Stomach smooth muscle (tissue), 2 donors: ENCODE data around the gene FILIP1.

Experiments used
- H3K27ac ChIP-seq: one replicate; pipeline ENCODE4 v1.7.0; 2013; ENCODE audit warnings: mild to moderate bottlenecking, low read length, inconsistent platforms
- H3K27me3 ChIP-seq, 2 donors: one replicate each; pipeline ENCODE4 v1.7.0; 2013; ENCODE audit warnings: low read length in 2 of 2; ENCODE audit not compliant: insufficient read depth in 2 of 2, control insufficient read depth in 1 of 2
- H3K36me3 ChIP-seq, 2 donors: one replicate each; pipeline ENCODE4 v1.7.0; 2013; ENCODE audit warnings: low read length in 2 of 2; ENCODE audit not compliant: control insufficient read depth in 2 of 2, insufficient read depth in 2 of 2
- H3K4me1 ChIP-seq: one replicate; pipeline ENCODE4 v1.7.0; 2013; ENCODE audit warnings: low read length; ENCODE audit not compliant: control insufficient read depth, insufficient read depth
- H3K4me3 ChIP-seq, 2 donors: one replicate each; pipeline ENCODE4 v1.7.0; 2013; ENCODE audit warnings: low read length in 2 of 2
- H3K9ac ChIP-seq, 2 donors: one replicate each; pipeline ENCODE4 v1.7.0; 2013; ENCODE audit warnings: low read length in 2 of 2, mild to moderate bottlenecking in 1 of 2
- H3K9me3 ChIP-seq, 2 donors: one replicate each; pipeline ENCODE4 v1.7.0; 2013; ENCODE audit warnings: low read length in 2 of 2; ENCODE audit not compliant: control insufficient read depth in 2 of 2
- donor health status: healthy.
- donor health status: Pancreatic carcinoma.

FILIP1 gene

DNA sequence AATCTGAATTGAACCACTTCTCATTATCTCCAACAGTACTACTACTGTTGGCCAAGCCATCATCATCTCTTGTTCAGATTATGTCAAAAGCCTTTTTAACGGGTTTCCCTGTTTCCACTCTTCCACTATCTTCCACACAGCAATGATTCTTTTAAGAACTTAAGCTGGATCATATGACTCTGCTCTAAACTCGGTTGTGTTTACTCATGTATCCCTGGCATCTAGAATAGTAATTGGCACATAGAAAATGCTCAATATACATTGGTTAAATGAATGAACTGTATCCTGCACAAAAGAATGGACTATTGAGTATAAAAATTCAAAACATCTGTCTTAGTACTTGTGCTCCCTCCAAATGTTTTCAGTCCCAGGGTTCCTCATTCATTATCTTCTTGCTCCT is 247.2 kb downstream of the FILIP1 start:
- H3K9ac ChIP-seq: no peak overlapping the region
- no peak overlapping the region for H3K4me3 ChIP-seq
- no peak overlapping the region for H3K27ac ChIP-seq
- peaks cover 6% of the 10 kb centered on the region for H3K4me1 ChIP-seq
- H3K9me3 ChIP-seq: no peaks in the 10 kb centered on the region
- no peaks in the 10 kb centered on the region for H3K27me3 ChIP-seq
- no peaks in the 10 kb centered on the region for H3K36me3 ChIP-seq

DNA sequence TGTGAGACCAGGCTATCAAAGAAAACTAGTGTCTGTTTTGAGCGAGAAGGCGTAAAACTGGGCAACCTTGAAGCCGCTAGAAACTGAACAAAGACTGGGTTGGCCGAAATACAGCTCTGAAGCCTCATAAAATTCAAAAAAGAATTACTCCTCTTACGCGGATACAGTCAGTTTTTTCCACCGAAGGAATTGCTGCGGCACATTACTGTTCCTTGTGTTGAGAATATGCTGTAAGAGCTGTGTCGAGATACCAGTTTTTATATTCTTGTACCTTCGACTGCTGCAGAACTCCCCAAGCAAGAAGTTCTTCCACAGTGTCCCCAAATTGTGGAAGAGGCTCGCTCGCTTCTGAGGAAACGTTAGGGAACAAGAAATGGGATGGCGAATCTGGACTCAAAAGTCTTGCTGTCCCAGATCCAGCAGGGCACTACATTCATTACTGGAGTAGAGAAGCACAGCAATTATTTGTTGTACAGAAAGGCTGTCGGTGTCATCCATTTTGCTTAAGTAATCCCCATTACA is 249.5 kb downstream of the FILIP1 start:
- peaks cover 4 to 5% of the 10 kb centered on the region in 2 donors for H3K36me3 ChIP-seq
- H3K4me1 ChIP-seq: peaks cover 6% of the 10 kb centered on the region
- no peaks in the 10 kb centered on the region for H3K9me3 ChIP-seq
- peak overlapping the region; percentile 84 to 91 for H3K9ac ChIP-seq
- peak overlapping the region; percentile 91 for H3K27ac ChIP-seq
- H3K4me3 ChIP-seq: peak overlapping the region; percentile 95 to 99
- H3K27me3 ChIP-seq: no peaks in the 10 kb centered on the region

DNA sequence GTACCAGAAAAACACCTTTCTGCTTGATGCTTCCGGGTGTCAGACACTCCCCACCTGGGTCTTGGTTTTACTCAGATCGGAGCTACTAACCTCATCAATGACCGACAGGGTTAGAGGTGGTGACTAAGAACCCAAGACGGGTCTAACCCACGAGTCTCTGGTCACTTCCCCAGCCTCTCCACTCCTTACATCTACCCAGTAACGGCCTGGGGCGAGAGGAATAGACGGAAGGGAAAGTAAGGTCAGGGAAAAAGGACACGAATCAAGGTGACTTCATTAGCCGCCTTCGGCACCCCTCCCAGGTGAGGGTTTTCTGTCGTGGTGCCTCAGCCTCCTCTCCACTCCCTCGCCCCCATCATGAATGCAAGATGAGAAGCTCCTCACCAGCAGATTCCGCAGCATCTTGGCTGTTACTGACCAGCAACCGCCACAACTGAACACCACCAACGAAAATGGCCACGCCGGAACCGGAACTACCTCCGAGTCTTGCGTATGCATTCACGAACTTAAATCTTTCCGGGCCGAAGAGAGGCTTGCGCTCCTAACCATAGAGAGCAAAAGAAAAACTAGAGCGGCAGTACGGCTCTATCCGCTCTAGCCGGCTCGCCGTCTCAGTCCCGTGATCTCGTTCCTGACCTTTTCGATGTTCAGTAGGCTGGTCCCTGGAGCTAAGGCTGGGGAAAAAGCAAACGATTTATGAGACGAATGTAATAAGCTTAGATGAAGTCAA is 250.1 kb downstream of the FILIP1 start, which contains the start of gene COX7A2:
Gene COX7A2, minus strand, starts transcription at position 469 of the 730 bp plus-strand sequence. Its CDS starts 67 bp downstream, at position 402.
- Histone ChIP-seq H3K9ac (peak within 1 kb of the TSS; percentile 91 to 99), H3K27ac (peak within 1 kb of the TSS; percentile 91), H3K4me1 (peaks cover 6% of the 10 kb centered on the region), H3K36me3 (peaks cover 8 to 10% of the 10 kb centered on the region in 2 donors), H3K9me3 (no peaks in the 10 kb centered on the region), H3K4me3 (peak within 1 kb of the TSS; percentile 95 to 99), H3K27me3 (no peaks in the 10 kb centered on the region)
